Measurements from ENCODE around the gene CADPS.

CADPS gene

DNA sequence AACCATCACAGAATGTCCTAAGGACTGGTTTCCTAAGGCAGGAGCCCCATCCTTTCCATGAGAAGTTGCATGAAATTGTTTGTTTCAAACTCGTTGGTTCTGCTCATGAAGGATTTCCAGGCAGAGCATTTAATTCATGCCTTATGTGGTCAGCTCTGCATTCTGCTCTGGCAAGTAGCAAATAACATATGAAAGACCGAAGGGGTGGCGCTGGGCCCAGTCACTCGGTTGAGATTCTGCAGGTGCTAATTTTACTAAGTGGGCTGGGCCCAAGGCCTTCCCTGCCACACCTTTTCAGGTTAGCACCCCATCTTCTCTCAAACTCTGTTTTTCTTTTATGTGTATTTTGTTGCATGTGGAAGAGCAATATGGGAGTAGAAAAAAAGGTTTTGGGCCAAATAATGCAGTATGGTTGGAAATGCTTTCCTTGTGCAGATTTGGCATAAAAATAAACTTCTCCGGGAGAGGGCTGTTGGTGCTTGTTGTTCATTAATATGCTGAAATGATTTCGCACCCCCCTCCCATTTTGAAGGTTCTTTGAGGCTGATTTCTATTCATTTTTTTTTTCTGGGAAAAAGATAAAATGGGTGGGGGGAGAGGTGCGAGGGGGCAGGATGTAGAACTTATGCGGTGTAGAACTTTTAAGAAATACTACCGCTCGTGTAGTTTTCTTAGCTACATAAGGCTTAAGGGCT is 318.9 kb downstream of the CADPS start:
- no peak for DNase-seq (ENCODE audit: low spot score)

DNA sequence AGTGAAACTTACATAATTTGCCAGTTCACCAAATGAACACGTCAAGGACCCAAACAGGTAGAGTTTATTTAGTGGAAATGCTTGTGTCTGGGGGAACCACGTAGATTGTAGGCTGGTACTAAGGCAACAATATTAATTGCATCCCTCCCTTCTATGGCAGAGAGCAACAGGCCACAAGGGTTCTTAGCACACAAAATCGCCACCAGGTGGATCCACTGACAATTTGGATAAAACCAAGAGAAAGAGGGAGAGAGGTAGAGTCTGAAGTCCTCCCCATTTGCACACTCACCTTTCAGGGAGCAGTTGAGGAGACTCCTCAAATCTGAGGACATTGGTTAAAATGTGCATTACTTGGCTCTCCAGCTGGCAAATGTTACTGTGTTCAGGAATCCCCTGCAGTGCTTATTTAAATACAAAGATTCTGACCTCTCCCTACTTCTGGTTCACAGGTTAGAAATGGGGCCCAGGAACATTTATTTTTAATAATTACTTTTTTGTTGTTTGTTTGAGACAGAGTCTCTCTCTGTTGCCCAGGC is 320.9 kb downstream of the CADPS start:
- DNase-seq (ENCODE audit: low spot score), result no peak

DNA sequence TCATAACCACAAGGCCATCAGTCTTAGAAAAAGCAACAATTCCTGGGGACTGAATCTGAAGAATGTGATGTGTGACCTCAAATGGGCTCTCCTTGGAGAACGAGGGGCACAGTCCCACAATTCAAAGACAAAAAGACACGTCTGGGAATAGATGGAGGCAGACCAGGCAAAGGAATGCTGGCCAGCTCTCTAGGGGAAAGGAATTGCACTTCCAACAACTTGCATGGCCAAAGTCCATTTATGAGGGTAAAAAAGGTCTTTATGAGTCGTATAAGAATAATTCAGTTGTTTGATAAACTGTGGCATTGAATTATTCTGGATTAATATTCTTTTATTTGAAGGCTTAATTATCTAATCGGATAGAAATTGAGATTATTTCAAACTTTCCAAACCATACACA is 321.4 kb downstream of the CADPS start:
- DNase-seq (ENCODE audit: low spot score), result no peak

DNA sequence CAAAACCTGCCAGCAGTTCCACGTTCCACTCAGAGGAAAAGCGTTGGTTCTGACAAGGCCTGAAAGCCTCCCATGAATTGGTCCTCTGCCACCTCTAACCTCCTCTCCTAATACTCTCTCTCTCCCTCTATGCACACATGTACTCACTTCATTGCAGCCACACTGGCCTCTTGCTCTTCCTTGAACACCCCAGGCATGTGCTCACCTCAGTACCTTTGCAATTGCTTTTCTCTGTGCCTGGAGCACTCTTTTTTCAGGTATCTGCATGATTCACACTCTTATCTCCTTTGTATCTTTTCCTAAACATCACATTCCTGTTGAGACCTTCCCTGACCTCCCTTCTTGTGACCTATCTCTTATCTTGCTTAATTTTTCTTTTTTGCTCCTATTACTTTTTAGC is 323.7 kb downstream of the CADPS start:
- no peak for DNase-seq (ENCODE audit: low spot score)

DNA sequence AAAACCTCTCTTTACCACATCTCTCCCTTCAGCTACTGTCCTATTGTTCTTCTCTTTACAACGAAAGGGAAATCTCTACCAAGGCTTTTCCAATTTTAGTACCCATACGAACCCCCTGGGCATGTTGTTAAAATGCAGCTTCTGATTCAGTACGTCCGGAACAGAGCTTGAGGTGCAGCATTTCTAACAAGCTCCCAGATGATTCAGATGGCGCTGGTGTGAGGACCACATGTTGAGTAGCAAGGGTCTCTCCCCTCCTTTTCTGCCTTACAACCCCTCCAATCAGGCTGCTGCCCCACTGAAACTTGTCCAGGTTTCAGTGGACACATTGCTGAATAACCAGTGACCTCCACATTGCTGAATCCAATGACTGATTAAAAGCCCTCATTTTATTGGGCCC is 324.8 kb downstream of the CADPS start:
- DNase-seq (ENCODE audit: low spot score), result no peak

DNA sequence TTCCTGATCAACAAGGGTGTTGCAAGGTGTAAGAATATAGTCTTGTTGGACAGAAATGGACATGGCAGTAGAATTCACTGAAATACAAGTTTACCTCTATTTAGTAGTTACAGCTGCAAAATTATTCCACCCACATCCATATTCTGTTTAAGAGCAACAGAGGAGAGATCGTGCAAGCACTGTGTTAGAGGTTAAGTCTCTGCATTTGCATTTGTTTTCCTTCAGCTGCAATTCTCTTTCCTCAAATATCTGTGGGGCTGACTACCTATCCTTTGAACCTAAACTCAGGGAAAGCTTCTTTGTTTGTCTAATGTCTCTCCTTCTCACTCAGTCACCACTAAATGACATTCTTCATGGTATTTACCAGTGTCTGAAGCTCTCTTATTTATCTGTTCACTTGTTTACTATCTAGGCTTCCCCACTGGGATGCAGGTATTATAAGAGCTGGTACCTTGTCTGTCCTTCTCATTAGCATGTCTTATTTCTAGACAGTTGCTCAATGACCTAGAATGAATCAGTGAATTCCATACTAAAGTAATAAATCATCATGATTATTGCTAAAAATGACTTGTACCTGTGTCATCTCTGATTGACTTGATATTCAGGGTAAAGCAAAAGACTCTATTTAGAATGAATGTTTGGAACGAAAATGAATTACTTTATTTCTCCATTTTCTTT is 326.5 kb downstream of the CADPS start:
- DNase-seq (ENCODE audit: low spot score), result no peak

DNA sequence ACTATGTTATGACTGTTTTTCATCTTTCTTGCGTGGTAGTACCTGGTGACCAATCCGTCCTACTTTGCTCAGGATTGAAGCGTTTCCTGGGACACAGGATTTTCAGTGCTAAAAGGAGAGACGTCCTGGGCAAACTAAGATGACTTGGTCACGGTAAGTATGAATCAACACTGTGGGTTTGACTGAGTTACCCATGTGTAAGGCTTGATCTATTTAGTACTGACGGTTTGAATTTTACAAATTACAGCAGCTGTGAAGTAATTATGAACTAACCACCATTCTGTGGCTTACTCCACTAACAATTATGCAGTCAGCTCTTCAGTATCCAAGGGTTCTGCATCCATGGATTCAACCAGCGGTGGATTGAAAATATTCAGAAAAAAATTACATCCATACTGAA is 328.9 kb downstream of the CADPS start:
- DNase-seq (ENCODE audit: low spot score), result no peak

DNA sequence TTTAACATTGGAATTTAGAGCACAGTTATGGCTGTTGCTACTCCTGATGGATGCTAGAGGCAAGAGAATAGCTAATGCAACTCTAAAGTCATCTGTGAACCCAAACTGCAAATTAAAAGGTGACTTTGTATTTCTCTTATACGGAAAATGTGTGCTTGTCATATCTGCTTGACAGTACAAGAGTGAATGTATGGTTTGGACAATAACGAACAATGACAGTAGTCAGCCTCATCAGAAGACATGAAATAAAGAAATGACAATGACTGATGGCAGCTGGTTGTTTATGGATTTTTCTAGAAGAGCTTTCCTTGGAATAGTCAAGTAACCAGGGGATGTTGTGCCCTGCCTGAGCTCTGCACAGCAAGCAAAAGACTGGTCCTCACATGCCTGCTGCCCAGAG is 333.0 kb downstream of the CADPS start:
- no peak for DNase-seq (ENCODE audit: low spot score)

DNA sequence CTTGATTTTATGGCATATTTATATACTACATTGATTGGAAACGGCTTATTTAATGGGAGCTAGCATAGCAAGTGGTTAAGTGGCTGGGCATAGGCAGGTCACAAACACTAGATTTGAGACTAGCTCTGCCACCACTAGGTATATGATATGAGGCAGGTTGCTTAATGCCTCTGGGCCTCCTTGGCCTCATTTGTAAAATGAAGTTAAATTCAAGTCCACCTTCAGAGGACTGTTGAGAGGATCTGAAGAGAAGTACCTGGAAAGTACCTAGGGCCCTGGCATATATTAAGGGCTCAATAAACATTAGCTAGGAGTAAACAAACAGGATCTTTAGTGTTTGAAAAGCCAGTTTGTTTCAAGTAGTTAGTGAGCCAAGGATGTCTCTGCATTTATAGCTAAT is 335.5 kb downstream of the CADPS start:
- no peak for DNase-seq (ENCODE audit: low spot score)

DNA sequence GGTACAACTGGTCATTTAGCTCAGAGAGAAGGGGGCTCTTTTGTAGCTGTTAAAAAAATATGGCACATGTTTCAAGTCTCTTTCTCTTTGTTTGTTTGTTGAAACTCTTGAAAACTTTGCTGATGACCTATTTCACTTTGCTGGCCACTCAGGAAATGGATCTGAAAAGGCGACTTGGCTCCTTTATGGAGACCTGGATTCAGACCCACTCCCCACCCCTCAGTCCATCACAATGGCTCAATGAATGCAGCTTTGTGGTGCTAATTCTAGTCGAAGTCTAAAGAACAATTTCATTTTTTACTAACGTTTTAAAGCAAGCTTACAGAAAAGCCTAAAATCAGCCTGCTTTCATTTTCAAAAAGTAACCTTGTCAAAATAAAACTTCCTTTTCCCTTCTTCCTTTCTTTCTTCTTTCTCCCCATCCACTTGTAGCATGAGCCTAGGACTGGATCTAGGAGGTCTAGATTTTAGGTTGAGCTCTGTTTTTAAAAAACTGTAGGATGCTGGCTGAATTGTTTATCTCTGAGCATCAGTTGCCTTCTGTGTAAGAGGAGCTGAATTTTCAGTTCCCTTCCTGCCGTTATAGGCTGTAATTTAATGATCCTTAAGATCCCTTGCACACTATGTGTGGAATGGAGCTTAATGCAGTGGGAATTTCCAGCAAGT is 336.4 kb downstream of the CADPS start:
- DNase-seq (ENCODE audit: low spot score), result peak; percentile 3

DNA sequence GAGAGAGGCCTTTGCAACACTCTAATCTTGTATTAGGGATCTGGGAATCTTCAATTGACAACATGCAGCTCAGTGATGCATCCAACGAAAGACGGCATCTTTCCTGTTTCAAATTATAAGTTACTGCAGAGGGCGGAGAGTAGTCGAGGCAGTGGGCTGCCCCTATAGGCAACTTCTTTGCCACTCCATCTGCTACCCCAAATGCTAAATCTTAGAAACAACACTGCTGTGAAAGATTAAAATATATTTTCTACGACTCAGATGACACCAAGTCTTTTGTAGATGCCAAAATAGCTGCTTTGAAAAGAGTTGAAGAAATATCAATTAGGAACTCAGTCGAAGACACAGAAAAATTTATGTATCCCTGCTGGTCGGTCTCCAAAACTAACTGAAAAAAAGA is 340.9 kb downstream of the CADPS start:
- DNase-seq (ENCODE audit: low spot score), result no peak

DNA sequence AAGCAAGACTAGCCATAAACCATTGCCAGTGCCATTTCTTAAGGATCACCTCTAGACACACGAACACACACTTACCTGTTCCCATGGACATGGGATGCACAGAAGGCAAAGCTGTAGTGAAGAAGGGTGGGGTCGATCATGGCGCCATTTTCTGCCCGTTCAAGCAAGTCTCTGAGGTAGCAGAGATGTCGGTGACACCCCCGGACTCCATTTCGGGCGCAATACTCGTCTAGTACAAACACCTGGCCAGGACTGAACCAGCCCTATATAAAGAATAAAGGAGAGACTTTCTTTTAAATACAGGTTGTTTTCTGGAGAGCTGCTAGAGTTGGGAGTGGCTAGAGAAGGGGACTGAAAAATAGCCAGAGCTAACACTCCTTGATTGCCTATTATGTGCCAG is 342.4 kb downstream of the CADPS start:
- DNase-seq (ENCODE audit: low spot score), result no peak

DNA sequence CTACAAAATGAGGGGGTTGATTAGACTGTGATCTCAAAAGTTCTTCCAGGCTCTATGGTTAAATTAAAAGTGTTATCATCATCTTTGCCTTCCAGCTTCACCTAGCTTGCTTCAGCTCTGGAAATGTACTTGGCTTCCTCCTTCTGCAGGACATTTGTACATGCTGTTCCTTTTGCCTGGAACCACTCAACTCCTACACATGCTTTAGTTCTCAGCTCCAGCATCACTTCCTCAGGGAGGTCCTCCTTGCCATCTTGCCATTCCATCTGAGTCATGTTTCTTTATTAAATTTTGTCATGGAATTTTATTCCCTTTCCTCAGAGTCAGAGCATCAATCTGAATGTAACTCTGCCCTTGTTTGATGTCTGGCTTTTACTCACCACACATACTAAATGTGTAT is 343.2 kb downstream of the CADPS start:
- DNase-seq (ENCODE audit: low spot score), result no peak

DNA sequence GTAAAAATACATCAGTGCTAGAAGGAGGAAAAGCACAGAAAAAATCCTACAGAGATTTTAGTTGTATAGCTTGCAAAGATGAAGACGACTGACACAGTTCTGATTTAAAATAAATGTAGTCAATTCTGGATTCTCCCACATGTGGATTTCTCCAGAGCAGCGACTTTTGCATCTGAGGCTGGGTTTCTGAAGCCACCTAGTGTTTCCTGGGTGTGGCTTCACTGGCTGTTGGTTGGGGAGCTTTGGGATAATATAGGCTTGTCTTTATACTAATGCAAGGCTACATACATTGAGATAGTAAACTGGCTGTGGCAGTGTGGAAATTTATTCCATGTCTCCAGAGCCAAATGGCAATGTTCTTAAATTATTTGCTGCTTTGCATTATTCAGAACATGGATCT is 343.7 kb downstream of the CADPS start:
- no peak for DNase-seq (ENCODE audit: low spot score)

DNA sequence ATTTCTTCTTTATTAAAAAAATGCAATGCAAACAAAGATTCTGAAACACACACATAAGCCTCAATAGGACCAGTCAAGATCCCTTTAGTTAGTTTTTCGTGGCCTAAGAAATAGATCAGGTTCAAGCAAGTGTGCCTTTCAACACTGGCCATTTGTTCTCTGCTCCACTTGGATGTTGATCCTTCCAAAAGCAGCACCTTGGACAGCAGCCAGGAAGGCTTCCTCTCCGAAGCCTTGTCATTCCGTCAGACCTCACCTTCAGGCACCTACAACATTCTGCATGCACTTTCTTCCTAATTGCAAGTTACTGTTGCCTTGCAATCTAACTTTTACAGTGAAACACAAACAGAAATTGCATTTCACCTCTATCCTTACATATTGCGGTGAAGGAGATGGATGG is 346.0 kb downstream of the CADPS start:
- no peak for DNase-seq (ENCODE audit: low spot score)

DNA sequence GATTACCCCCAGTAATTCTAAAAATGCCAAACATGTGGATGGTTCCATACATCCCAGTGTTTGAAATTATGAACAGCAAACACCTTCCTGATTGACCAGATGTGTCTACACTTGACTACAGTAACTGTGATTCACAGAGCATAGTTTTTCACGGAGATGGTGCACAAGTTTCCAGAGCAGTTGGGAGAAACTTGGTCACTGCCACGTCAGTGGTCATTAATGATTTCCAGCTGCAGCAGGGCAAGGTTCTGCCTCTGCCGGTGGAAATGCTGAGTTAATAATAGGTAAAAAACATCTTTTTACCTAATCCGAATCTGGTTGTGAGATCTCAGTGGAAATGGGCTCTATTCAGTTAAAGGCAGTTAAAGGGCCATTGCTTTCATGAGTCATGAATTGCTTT is 347.7 kb downstream of the CADPS start:
- no peak for DNase-seq (ENCODE audit: low spot score)

DNA sequence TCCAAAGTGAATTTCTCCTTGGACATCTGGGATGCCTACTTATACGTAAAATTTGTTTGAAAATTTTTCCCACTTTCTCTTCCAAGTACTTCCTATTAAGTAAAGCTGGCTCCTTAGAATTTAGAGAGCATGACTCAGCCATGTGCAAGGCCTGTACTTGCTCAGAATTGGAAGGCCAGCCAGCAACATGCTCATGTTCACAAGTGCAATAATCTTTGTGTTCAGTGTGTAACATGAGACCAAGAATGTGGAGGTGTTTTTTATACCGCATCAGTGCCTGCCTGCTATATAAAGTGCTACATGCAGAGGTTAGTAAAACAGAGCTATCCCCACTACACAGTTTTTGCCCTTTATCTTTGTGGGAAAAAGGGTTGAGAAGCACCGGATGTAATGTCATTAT is 349.9 kb downstream of the CADPS start:
- no peak for DNase-seq (ENCODE audit: low spot score)

DNA sequence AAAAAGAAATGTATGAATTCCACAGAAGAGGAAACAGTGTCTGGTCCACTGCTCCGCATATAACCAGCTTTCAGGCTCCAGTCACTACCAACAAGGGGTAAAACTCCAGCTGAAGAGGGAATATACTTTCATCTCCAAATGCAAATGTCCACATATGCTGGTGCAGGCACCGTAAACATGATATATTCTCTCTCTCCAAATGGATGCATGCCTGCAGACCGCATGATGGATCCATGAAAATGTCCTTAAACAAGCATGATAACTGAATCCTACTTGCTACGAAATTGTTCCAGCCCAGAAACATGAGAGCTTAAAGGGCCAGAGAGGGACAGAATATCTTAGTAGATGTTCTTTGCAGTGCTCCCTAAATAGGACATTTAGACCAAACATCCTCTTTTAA is 351.5 kb downstream of the CADPS start:
- no peak for DNase-seq (ENCODE audit: low spot score)

DNA sequence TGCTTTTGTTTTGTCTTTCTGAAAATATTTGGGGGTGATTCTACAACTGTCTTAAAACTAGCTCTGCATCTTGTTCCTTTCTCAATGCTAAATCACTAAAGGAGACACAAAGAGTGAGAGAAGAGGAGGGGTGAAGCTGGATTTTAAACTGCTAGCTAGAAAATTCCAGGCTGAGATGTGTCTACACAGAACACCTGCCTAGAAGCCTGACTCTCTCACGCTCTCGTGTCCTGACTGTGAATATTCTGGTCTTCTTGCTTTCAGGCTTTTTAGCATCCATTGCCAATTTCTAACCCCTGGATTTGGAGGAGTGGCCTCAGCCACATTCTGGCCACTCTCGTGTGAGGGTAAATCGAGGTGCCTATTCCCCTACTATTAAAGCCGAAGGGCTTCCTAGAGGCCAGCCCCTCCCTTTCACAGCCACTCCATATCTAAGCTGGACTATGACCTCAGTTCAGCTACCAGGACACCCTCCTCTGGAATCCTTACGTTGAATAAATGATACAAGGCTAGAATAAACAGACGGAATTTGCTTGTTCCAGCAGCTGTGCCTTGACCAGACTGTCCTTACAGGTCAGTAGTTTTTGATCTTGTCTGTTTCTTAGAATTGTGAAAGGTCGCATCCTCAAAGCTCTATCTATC is 353.6 kb downstream of the CADPS start:
- DNase-seq (ENCODE audit: low spot score), result no peak

DNA sequence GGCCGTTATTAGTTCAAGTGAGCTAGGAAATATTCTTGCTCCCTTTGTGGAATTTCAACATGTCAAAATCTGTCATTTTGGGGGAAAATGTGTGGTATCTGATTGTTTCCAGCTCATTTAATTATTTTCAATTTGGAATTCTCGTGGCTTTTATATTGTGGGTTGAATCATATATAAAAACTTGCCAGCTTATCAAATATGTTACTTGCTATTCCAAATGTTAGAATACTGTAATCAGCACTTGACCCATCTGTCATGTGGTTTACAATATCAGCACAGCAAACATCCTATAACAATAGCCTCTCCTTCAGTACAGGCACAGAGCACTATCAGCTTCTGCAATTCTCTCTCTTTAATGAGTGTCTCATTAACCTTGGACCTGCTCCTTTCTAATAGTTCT is 371.7 kb downstream of the CADPS start:
- DNase-seq (ENCODE audit: low spot score), result no peak

DNA sequence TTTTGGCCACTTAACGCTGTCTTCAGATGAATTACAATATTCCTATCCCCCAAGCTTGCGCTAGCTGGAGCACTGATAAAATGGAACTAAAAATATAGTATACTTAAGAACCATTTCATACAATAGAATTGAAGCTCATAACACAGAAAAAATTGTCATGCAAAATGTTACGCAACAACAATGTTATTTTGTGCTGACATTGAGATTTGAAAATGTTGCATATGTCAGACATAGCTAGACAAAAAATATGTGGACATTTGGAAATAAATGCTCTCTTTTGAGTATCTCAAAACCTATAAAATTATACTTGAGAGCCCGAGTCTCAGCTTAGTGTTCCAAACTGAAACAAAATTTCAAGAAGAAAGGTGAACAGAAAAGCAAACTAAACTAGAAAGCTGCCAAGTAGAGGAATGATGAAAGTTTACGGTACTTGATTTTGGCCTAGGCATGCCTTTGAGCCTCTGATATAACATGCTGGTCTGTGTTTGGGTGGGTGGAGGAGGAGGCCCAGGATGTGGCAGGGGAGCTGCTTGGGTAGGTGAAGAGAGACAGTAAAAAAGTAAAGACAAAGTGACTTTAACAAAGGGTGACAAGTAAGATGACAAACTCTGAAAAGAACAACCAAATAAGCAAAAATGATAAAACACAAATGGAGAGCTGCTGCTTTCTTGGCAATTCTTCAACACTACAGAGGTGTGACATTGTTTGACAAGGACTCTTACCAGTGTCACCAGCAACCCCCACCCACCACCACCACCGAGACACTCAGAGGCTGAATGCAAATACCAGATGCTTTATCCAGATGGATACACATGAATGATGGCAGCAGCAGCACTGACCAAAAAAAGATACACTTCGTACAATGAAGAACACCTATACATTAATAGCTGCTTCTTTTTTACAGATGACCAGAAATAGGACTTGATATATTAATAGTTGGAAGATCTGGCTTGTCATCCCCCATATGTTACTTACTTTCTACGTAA is 372.6 kb downstream of the CADPS start:
- no peak for DNase-seq (ENCODE audit: low spot score)

DNA sequence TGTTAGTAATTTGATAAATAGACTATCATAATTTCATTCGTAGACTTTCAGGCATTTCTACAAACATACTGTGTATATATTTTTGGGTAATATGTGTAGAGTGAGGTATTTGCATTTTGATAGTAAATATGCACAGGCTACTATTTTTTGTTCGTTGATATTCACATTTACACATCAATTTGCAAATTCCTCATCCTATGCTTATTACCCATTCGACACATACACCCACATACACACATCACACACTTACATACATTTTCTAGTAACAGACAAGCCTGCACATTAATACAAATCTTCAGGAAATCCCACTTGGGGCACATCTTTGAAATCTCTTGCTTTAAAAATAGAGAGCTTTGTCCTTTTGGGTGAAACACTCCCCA is 373.9 kb downstream of the CADPS start:
- DNase-seq (ENCODE audit: low spot score), result no peak
